Stimulated activated CD8-positive, alpha-beta memory T cell treated with anti-CD3 and anti-CD28 coated beads, Interleukin-4, amount 100 ng/mL, for 1 hour (primary cell): Measurements from ENCODE around the gene RETREG1.
A peak's percentile ranks its signal among the peaks of the same experiment; 100 is the strongest.
"Not testable (repeated sequence)": the region's sequence is repeated elsewhere in the genome, so short reads cannot be mapped to it uniquely, and the experiment has no call there.

Experiments
- DNase-seq, 2 donors: peaks; one replicate each; pipeline ENCODE4 v3.0.0-alpha.2; 2020; ENCODE audit warnings: low read depth in 2 of 2, low spot score in 1 of 2

The RETREG1 gene

DNA sequence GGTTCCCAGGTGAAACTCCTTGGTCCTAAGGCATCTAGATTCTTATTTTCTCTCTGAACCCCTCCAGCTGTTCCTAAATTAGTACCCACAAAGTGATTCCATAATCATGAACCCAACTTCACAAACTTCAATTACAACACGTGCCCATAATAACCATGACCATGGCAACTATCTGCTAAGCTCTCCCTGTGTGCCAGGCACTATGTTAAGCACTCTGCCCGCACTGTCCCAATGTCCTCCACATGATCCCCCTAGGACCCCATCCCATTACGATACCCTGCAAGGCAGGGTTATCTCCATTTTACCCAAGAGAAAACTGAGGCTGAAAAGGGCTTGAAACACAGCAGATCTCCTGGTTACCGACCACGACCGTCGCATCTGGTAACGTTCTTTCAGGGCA lies 125.9 kb downstream of the RETREG1 start:
- no peak for DNase-seq

DNA sequence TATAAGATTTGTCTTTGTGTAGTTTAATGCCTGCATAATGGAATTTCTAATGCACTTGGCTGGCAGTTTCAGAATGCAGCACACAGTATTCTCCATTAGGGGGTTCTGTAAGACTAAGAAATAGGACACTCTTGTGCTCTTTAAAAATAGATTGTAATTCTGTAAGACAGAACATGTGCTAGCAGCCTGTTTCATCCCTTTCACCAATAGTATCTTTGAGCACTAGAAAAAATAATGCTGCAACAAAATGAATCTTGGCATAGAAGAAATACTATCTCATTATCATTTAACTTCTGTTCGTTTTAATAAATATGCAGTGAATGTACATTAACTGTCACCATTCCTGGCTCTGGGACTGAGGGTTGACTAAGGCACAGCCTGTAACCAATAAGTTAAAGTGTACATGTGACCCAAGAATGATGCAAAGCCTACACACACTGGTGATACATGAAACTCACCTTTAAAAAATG lies 127.4 kb downstream of the RETREG1 start:
- no peak for DNase-seq

DNA sequence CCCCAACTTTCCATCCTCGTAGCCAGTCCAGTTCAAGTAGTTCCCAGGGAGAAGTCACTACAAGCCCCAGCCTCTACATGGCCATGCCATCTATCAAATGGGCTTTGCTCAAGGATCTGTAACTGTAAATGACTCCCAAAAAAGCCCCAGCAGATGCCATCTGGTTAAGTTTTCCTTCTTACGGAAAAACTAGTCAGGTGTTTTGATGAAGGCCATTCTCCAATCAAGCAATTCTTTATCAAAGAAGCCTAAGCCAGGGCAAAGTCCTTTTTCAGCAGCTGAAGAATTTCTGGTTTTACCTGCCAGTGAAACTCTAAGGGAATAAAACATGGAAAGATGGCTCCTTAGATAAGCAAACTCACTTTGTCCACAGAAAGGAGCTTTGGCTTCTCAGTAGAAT lies 129.3 kb downstream of the RETREG1 start:
- no peak for DNase-seq

DNA sequence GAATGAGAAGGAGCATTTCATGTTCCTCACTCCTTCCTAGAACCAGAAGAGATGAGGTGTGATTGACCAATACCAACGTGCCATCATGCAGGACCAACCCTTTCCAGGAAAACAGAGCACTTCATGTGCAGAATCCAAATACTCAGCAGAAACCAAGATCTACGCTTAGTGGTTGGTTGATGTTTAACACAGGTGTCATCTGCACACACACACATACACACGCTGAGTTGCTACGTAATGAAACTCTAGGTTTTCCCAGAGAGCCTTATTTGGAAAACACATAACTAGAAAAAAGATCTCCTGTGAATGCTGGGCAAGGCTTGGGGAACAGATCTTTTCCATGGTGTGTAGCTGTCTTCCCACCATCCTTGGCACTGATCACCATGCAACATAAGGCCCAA lies 130.1 kb downstream of the RETREG1 start:
- no peak for DNase-seq

DNA sequence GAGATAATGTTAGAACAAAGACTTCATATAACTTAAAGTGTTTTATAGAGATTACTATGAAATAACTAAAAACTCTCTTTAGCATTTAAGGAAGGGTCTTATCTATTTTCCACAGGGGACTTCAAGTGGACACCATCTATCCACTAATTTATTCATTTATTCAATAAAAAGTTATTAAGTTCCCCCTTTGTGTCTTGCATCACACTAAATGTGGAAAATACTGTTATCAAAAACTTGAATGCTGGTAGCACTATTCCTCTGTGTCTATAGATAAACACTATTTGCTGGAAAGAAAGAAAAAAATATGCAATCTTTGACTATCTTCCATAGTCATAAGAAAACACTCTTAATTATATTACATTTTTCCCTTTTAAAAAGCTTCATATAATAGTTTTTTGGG lies 131.1 kb downstream of the RETREG1 start:
- no peak for DNase-seq

DNA sequence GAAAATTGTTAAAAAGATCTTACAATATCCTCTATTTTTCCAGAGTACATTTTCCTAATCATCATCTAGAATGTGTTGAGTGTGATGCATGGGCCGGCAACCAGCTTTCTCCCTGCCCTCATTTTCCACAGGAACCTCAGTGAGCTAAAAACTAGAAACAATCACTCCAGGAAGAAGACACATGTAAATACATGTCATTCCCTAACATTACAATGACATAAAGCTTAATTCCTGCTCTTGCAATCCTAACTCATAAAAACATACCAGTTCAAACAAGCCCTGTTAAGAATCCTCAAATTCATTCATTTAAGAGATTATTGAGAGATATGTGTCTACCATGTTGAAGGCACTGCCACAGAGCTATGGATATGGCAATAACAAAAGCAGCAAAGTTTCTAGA lies 132.7 kb downstream of the RETREG1 start:
- no peak for DNase-seq

DNA sequence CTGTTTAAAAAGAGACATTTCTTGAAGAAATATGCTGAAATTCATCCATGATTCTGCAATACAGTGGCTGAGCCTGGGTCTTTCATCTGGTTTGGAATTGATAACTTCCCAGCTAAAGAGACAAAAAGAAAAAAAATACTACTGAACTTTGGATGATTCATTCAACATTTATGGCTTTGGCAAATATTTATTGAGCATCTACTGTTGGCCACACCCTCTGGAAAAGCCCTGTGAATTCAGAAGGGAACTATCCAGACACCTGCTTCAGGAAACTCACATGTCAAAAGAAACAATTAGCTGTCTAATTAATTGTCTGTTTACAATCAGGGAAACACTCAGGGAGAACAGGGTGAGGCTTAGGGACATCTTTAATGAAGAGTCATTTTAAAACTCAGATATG lies 133.4 kb downstream of the RETREG1 start:
- DNase-seq: no peak

DNA sequence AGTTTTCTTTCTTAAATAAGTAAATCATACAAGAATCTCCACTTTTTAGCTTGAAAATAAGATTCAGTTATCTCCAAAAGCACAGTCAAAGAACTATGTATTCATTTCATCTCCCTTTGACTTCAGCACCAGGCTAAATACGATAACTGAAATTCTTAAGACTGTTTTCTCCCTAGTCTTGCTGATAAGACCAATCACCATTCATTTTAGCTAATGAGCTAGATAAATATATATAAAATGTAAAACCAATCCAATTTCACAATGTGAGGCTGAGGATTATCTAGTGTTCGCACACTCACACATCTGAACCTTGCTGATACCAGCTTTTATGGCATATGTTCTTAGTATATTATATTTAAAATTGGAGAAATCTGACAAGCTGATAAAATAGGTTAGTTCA lies 133.9 kb downstream of the RETREG1 start:
- no peak for DNase-seq

DNA sequence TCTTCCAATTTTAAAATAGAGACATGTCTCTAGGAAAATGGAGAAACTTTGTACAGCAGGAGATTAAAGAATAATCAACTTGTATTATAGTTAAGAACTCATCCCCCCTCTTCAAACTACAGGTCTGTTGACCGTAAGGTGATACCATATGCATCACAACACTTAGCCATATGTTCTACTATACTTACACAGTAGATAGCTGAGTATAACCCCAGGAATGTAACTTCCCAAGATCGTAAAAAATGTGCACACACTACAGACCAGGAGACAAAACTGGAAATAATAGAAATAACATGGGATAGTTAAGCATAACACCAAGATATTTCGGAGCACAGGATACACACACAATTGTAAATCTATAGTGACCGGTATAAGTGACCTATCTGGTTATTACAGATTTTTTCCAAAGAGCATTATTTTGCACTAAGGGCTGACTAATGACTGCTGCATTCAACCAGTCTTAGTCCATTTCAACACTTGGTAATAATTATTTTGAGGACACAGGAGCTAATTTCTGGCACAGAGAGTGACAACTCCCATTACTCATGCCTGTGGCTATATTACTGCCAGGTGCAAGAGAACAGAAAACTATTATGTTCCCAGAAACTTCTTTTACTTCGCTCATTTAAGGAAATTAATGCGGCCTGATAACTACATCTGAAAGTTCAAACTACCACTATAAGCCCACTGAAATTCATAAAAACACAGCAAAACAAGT lies 135.8 kb downstream of the RETREG1 start:
- DNase-seq: no peak

DNA sequence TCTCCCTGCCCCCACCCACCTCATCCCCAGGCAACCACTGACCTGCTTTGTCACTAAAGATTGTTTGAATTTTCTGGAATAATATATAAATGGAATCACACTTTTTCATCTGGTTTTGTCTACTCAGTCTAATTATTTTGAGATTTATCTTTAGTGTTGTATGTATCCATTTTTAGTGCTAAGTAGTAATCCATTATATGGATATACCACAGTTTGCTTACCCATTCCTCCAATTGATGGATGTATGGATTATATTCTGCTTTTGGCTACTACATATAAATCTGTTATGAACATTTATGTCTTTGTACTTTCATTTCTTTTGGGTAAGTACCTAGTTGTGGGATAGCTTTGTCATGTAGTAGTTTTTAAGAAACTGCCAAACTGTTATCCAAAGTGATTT lies 136.7 kb downstream of the RETREG1 start:
- no peak for DNase-seq

DNA sequence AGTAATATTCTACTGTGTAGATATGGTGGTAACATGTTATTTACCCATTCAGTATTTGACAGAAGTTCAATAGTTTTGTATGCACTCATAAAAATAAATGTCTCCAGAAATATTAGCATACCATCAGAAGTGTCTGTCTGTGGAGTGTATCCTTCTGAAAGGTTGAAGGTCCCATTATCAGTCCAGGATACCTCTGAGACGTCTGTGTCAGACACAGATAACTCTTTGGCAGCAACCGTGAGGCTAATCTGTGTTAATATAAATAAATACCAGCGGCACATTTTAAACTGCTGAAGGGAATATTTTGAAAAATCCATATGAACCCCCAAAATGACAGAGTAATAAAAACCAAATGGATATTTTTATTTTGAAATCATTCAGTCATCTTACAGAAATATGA lies 139.3 kb downstream of the RETREG1 start:
- no peak for DNase-seq

DNA sequence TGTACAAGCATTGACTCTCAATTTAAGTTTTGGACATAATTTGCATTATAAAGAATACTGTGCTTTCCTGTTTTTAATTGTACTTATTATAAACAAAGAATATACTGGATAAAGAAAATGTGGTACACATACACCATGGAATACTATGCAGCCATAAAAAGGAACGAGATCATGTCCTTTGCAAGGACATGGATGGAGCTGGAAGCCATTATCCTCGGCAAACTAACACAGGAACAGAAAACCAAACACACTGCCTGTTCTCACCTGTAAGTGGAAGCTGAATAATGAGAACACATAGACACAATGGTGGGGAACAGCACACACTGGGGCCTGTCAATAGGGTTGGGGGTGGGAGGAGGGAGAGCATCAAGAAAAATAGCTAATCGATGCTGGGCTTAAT lies 140.4 kb downstream of the RETREG1 start:
- DNase-seq: not testable (repeated sequence)

DNA sequence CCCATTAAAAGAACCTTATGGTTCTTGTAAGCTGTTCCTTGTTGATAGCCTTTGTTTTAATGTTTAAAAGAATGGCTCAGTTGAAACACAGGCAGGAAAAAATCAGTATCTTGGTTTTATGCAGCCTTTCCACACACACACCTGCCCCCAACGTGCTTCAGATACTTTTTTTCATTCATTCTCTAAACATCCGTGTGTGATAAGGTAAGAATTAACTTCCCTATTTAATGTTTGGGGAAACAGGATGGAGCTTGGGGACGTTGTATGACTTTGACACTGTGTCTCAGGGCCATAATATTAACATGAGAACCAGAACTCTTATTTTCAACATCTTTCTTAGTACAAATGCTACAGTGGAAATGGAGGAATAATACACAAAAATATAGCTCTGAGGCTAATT lies 145.4 kb downstream of the RETREG1 start:
- DNase-seq: no peak

DNA sequence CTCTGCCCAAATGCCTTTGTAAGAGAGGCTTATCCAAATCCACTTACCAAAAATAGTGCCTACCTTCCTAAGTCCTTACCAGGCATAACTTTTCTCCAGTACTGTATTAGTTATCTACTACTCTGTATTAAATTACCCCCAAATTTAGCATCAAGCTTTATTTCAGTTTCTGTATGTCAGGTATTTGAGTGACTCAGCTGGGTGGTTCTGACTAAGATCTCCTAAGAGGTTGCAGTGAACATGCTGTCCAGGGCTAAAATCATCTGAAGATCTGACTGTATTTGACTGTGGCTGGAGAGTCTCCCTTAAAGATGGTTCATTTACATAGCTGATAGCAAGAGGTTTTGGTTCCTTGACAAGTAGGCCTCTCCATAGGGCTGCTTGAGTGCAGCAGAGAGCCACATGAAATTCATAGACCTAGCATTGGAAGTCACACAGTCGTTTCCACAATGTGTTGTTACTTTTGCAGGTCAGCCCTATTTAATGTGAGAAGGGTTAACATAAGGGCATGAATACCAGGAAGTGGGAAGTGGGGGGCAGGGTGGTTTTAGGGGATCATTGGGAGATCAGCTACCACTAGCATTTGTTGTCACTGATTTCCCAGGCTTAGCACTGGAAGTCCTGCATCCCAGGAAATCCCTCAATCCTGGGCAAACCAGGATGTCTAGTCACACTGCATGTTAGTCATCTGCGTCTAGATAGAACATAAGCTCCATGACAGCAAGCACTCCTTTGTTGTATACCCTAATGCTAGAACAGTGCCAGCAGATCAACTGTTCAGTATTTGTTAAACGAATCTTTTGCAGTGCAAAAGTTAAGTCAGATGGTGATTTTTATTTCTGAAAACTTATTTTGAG lies 149.2 kb downstream of the RETREG1 start:
- no peak for DNase-seq

DNA sequence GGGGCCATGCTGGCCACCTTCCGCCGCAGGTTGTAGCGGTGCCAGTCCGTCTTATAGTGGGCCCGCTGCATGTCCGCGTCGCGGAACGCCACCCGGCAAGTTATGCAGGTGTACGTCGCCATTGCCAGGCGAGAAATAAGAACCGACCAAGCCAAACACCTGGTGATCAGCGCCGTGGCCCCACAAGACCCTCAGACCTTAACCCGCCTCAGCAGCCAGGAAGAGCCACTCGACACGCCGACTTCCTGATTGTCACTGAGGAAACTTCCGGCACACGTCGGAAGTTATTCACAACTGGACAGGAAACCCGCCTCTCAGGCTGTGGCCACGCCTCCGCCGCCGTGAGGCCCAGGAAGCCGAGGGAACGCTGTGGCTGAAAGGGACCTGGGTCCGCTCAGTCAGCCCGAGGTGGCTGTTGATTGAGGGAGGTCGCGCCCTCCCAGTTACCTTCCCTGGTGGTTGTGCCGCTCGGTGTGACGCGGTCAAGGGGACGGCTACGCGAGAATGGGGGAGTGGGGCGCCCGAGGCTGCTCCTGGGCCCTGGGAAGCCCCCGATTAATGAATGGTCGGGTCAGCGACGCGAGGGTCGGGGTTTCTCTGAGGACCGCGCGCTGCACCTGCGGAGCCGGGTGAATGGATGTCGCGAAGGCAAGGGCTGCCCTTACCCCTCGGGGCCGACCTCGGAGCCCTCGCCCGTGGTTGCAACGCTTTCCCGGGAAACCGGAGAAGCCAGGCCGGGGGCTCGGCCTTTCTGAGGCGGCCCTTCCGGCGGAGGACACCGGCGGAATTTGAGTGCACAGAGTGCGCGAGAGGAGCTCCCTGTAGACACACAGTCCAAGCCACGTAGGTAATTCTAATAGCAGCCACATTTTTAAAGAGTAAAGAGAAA lies 151.0 kb downstream of the RETREG1 start, which contains the start of gene ZNF622:
TSS of gene ZNF622 (minus strand) at position 257 of the 889 bp plus-strand sequence. CDS start at position 122, 135 bp downstream.
- DNase-seq: peak; percentile 68 to 78

DNA sequence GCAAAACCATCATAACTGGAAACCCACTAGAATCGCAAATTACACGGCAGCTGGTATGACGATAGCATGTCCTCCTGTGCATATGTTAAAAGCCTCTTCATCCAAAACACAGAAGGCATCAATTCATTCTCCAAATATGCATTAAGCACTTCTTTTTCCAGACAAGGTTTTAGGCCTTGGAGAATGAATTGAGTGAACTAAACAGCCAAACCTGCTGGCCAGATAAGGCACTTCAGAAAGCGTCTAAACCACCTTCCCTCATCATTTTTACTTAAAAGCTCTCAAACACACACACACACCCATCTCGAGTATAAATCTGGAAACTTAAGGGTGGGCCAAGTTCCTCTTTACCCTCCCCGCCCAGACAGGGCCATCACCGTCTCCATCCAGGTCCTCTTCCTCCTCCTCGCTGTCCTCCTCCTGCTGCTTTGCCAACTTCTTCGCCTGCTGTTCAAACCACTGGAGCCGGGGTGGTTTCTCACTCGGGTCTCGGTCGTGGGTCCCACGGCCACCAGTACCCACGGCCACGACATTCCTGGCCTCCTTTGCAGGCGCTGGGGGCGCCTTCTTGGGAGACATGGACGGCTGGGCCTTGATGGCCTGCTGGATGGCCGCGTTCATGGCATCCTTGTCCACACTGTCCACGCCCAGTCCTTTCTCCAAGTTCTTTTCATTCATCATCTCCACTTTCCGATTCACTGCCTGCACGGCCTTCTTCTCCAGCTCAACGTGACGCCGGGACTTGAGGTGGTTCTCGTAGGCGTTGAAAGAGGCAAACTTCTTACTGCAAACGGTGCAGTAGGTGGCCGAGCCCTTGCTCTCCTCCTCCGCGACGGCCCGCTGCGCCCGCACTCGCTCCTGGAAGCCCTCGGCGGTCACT lies 151.9 kb downstream of the RETREG1 start:
- DNase-seq: no peak

DNA sequence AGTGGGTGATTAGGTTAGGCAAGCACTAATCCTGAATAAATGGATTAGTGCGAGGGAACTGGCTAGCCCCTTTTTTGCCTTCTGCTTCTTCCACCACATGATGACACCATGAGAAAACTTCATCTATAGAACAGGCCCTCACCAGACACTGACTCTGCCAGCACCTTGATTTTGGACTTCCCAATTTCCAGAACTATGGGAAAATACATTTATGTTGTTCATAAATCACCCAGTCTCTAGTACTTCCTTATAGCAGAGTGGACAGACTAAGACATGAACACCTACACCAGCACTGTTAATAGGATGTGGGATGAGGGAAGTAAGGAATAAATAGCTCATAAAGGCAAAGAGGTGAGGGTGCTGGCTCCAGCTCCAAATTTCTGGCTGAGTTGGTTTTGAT lies 152.6 kb downstream of the RETREG1 start:
- DNase-seq: no peak

DNA sequence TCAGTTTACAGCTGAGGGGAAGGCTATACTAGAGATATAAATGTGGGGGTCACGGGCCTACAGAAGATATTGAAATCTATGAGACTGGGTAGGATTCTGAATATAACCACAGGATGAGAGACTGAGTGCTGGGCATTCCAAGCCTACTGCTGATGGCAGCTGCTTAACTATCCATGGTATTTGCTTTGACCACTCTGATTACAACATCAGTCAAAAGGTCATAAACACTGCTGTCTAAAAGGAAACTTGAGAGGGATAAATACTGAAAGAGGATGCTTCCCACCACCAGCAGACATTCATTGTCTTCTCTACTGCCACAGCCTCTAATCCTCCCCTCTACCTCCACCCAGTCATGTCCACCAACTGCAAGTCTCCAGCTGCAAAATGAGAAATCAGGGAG lies 155.0 kb downstream of the RETREG1 start:
- no peak for DNase-seq

DNA sequence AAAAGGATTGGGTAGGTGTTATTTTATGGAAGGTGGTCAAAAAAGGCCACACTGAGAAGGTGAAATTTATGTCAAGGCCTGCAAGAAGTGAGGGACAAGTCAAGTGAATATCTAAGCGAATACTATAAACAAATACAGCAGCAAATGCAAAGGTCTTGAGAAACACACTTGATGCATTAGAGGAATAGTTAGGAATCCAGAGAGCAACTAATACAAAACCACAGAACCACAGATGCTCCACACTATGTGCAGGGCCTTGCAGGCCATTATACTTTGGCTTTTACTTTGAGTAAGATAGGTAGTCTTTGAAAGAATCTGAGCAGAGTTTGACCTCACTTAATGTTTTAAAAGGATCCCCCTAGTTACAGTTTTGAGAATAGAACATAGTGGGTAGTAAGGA lies 155.8 kb downstream of the RETREG1 start:
- no peak for DNase-seq

DNA sequence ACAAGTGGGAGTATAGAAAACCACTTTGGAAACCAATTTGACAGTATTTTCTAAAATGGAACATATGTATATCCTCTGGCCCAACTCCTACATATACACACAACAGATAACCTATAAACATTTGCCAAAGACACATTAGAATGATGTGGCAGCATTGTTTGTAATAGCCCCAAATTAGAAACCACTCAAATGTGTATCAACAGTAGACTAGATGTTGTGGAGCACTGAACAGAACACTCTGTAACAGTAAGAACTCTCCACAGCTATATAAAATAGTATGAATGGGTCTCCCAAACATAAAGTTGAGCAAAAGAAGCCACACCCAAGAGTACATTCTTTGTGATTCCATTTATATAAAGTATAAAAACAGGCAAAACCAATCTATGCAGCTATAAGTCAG lies 157.3 kb downstream of the RETREG1 start:
- DNase-seq: no peak
